H1 (cell line): ENCODE results near the gene COL11A1. TPM values are rescaled to one million over a fixed set of nuclear protein-coding genes. Genes with fewer than 3 reads are reported as not detected.

Experiments
- POLR2A ChIP-seq, 2 experiments: IDR thresholded peaks; 1 replicate in 1 of 2; 2 replicates in 1 of 2; pipeline ENCODE4 v1.6.1; 2011; ENCODE audit warnings: low read depth in 2 of 2, low read length in 2 of 2, mild to moderate bottlenecking in 2 of 2; ENCODE audit errors: control extremely low read depth in 1 of 2
- polyA plus RNA-seq, 7 experiments: library from polyadenylated mRNA; depleted of rRNA in 3 of 7; stranded (reverse) in 5 of 7; unstranded in 2 of 7; fragments of >200 nt in 5 of 7; fragments of 200-250 nt in 2 of 7; gene quantifications; 1 replicate in 5 of 7; 2 replicates in 1 of 7; 4 replicates in 1 of 7; pipeline versions ENCODE4 v1.2.1 to v1.2.3, GENCODE V29; 2011 to 2013; ENCODE audit warnings: missing spikeins in 2 of 7, mixed read lengths in 2 of 7
- total RNA-seq: library from RNA; stranded (reverse); fragmentation: NEBNext Ultra II Directional; extraction: Animal tissue kit (Norgen Biotek cat#: 25700); gene quantifications from 2 replicates; pipeline ENCODE4 v1.2.1, GENCODE V29; 2021
- TF ChIP-seq, protein P1 (sequence below): fragments of 300-600 bp; sonication (generic); IDR thresholded peaks from 2 replicates; pipeline ENCODE4 v1.7.1; 2012; ENCODE audit warnings: low read length, moderate library complexity, mild to moderate bottlenecking, inconsistent platforms; ENCODE audit not compliant: insufficient replicate concordance

The COL11A1 gene
- total and polyA plus RNA-seq, 2 of the 8 experiments (the other 6 are each of a cell fraction or from before 2014, with no cell fraction given) = 4.0 to 27.9 TPM

DNA sequence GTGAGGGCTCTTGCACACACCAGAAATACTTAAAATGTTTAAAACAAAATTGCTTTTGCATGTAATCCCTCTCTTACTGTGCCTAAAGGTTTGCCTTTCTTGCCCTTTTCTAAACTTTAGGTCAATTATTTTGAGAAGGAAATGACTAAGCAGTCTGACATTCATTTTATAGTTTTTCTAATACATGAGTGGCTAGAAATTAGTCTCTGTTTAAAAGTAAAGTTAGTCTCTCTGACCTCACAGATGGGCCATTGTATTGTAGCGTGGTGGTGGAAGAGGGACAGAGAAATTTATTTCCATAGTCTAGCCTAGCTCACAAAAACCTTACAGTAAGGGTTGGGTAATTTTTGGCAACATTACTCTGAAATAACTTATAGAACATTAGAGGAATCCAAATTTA, 3.6 kb upstream of the COL11A1 start (continued):
- TF ChIP-seq, protein P1, sequence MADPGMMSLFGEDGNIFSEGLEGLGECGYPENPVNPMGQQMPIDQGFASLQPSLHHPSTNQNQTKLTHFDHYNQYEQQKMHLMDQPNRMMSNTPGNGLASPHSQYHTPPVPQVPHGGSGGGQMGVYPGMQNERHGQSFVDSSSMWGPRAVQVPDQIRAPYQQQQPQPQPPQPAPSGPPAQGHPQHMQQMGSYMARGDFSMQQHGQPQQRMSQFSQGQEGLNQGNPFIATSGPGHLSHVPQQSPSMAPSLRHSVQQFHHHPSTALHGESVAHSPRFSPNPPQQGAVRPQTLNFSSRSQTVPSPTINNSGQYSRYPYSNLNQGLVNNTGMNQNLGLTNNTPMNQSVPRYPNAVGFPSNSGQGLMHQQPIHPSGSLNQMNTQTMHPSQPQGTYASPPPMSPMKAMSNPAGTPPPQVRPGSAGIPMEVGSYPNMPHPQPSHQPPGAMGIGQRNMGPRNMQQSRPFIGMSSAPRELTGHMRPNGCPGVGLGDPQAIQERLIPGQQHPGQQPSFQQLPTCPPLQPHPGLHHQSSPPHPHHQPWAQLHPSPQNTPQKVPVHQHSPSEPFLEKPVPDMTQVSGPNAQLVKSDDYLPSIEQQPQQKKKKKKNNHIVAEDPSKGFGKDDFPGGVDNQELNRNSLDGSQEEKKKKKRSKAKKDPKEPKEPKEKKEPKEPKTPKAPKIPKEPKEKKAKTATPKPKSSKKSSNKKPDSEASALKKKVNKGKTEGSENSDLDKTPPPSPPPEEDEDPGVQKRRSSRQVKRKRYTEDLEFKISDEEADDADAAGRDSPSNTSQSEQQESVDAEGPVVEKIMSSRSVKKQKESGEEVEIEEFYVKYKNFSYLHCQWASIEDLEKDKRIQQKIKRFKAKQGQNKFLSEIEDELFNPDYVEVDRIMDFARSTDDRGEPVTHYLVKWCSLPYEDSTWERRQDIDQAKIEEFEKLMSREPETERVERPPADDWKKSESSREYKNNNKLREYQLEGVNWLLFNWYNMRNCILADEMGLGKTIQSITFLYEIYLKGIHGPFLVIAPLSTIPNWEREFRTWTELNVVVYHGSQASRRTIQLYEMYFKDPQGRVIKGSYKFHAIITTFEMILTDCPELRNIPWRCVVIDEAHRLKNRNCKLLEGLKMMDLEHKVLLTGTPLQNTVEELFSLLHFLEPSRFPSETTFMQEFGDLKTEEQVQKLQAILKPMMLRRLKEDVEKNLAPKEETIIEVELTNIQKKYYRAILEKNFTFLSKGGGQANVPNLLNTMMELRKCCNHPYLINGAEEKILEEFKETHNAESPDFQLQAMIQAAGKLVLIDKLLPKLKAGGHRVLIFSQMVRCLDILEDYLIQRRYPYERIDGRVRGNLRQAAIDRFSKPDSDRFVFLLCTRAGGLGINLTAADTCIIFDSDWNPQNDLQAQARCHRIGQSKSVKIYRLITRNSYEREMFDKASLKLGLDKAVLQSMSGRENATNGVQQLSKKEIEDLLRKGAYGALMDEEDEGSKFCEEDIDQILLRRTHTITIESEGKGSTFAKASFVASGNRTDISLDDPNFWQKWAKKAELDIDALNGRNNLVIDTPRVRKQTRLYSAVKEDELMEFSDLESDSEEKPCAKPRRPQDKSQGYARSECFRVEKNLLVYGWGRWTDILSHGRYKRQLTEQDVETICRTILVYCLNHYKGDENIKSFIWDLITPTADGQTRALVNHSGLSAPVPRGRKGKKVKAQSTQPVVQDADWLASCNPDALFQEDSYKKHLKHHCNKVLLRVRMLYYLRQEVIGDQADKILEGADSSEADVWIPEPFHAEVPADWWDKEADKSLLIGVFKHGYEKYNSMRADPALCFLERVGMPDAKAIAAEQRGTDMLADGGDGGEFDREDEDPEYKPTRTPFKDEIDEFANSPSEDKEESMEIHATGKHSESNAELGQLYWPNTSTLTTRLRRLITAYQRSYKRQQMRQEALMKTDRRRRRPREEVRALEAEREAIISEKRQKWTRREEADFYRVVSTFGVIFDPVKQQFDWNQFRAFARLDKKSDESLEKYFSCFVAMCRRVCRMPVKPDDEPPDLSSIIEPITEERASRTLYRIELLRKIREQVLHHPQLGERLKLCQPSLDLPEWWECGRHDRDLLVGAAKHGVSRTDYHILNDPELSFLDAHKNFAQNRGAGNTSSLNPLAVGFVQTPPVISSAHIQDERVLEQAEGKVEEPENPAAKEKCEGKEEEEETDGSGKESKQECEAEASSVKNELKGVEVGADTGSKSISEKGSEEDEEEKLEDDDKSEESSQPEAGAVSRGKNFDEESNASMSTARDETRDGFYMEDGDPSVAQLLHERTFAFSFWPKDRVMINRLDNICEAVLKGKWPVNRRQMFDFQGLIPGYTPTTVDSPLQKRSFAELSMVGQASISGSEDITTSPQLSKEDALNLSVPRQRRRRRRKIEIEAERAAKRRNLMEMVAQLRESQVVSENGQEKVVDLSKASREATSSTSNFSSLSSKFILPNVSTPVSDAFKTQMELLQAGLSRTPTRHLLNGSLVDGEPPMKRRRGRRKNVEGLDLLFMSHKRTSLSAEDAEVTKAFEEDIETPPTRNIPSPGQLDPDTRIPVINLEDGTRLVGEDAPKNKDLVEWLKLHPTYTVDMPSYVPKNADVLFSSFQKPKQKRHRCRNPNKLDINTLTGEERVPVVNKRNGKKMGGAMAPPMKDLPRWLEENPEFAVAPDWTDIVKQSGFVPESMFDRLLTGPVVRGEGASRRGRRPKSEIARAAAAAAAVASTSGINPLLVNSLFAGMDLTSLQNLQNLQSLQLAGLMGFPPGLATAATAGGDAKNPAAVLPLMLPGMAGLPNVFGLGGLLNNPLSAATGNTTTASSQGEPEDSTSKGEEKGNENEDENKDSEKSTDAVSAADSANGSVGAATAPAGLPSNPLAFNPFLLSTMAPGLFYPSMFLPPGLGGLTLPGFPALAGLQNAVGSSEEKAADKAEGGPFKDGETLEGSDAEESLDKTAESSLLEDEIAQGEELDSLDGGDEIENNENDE = no peak
- TF ChIP-seq POLR2A (IDR thresholded peaks at IDR 0.05; ENCODE audit: control extremely low read depth in 1 of 2, low read depth in 2 of 2, low read length in 2 of 2) = no peak
